K562 (cell line): Measurements from ENCODE around the gene GPR152. TPM values are rescaled to one million over a fixed set of nuclear protein-coding genes. Genes with fewer than 3 reads are reported as not detected.

Source experiments
- ARID4B ChIP-seq: sonication (generic); formaldehyde crosslinking; IDR thresholded peaks from 2 replicates; pipeline ENCODE4 v1.8.0; 2022; ENCODE audit warnings: mild to moderate bottlenecking, missing genetic modification reagents
- FOXA3 ChIP-seq, 2 experiments: fragments of 450-650 bp in 1 of 2; sonication (generic) in 1 of 2; formaldehyde crosslinking; IDR thresholded peaks in 1 of 2; conservative IDR thresholded peaks in 1 of 2; 2 replicates each; pipeline versions ENCODE4 v1.4.0 to v1.8.0; 2020 to 2022; ENCODE audit warnings: mild to moderate bottlenecking in 2 of 2, missing genetic modification reagents in 1 of 2
- GTF2F1 ChIP-seq: IDR thresholded peaks from 2 replicates; pipeline ENCODE4 v1.6.1; 2011; ENCODE audit warnings: low read depth, low read length, improper control_type of control experiment
- HDAC3 ChIP-seq: fragments of 450-650 bp; IDR thresholded peaks from 2 replicates; pipeline ENCODE4 v1.6.1; 2018; ENCODE audit warnings: borderline replicate concordance, mild to moderate bottlenecking, moderate library complexity; ENCODE audit not compliant: partially characterized antibody
- HNRNPL ChIP-seq: fragments of 200-400 bp; formaldehyde crosslinking; IDR thresholded peaks from 2 replicates; pipeline ENCODE4 v1.6.1; 2017; ENCODE audit warnings: low read depth, mild to moderate bottlenecking, low read length
- KDM2B ChIP-seq: fragments of 250-450 bp; sonication (Bioruptor Pico); IDR thresholded peaks from 2 replicates; pipeline ENCODE4 v1.8.0; 2021; ENCODE audit warnings: mild to moderate bottlenecking, moderate library complexity
- POLR2H ChIP-seq: IDR thresholded peaks from 2 replicates; pipeline ENCODE4 v1.6.1; 2016; ENCODE audit warnings: missing genetic modification characterization, low read depth, mild to moderate bottlenecking, control low read depth, missing compliant biosample characterization, moderate library complexity
- RCOR1 ChIP-seq, 2 experiments: IDR thresholded peaks; 2 replicates each; pipeline ENCODE4 v1.6.1; 2012; ENCODE audit warnings: low read depth in 2 of 2, low read length in 2 of 2, borderline replicate concordance in 1 of 2, improper control_type of control experiment in 1 of 2
- SIN3A ChIP-seq, 2 experiments: fragments of 150-350 bp in 1 of 2; IDR thresholded peaks; 2 replicates each; pipeline ENCODE4 v1.6.1; 2011 to 2016; ENCODE audit warnings: borderline replicate concordance in 2 of 2, low read depth in 2 of 2, low read length in 2 of 2, mild to moderate bottlenecking in 2 of 2, moderate library complexity in 2 of 2; ENCODE audit not compliant: control insufficient read depth in 1 of 2
- ZNF311 ChIP-seq: fragments of 250-450 bp; sonication (Bioruptor Pico); IDR thresholded peaks from 2 replicates; pipeline ENCODE4 v1.4.0; 2020; ENCODE audit warnings: mild to moderate bottlenecking, moderate library complexity
- ZNF507 ChIP-seq: conservative IDR thresholded peaks from 2 replicates; pipeline ENCODE4 v1.6.1; 2017; ENCODE audit warnings: missing genetic modification characterization, missing compliant biosample characterization
- ZNF740 ChIP-seq, 3 experiments: fragments of 200-800 bp in 1 of 3; sonication (Bioruptor generic) in 1 of 3; sonication (generic) in 1 of 3; formaldehyde crosslinking in 1 of 3; IDR thresholded peaks; 2 replicates each; pipeline versions ENCODE4 v1.6.1 to v1.8.0; 2016 to 2022; ENCODE audit warnings: mild to moderate bottlenecking in 2 of 3, missing compliant biosample characterization in 2 of 3, missing genetic modification characterization in 2 of 3, missing genetic modification reagents in 1 of 3
- polyA plus RNA-seq, 8 experiments: library from polyadenylated mRNA; depleted of rRNA in 4 of 8; stranded (reverse) in 5 of 8; unstranded in 3 of 8; fragments of >200 nt; fragmentation: Nextera tagmentation in 2 of 8; fragmentation: Illumina TruSeq in 1 of 8; extraction: Ambion mirVana in 2 of 8; extraction: Trizol in 1 of 8; gene quantifications; 2 replicates each; pipeline versions ENCODE4 v1.2.1 to v1.2.3, GENCODE V29; 2011 to 2014; ENCODE audit warnings: inconsistent platforms in 1 of 8, missing spikeins in 1 of 8
- total RNA-seq, 7 experiments: library from RNA; depleted of rRNA in 6 of 7; stranded (reverse); fragments of >200 nt in 6 of 7; fragmentation: Illumina TruSeq in 2 of 7; extraction: Trizol in 2 of 7; gene quantifications; 2 replicates each; pipeline versions ENCODE4 v1.2.1 to v1.2.3, GENCODE V29; 2011 to 2021; ENCODE audit warnings: low replicate concordance in 1 of 7
- TF ChIP-seq, protein P1 (sequence below), 2 experiments: IDR thresholded peaks; 2 replicates each; pipeline ENCODE4 v1.6.1; 2011; ENCODE audit warnings: borderline replicate concordance in 1 of 2, control low read depth in 1 of 2, low read depth in 1 of 2, low read length in 1 of 2, mild to moderate bottlenecking in 1 of 2, mixed read lengths in 1 of 2, moderate library complexity in 1 of 2; ENCODE audit not compliant: insufficient read depth in 1 of 2, insufficient read length in 1 of 2, poor library complexity in 1 of 2, severe bottlenecking in 1 of 2; ENCODE audit errors: extremely low read depth in 1 of 2

The GPR152 gene
- total and polyA plus RNA-seq, 9 of the 15 experiments (the other 6 are each of a cell fraction or from before 2014, with no cell fraction given), result not detected

- 0 out of 2 replicates have a peak, but pooled peaks have one; percentile 71 for TF ChIP-seq ZNF740 (CRISPR knock-in tag; IDR thresholded peaks at IDR 0.05)
- TF ChIP-seq ZNF740 (tag; IDR thresholded peaks at IDR 0.05), result no peak
- peak; percentile 90 for TF ChIP-seq ARID4B (CRISPR knock-in tag)
- TF ChIP-seq HDAC3, result no peak
- TF ChIP-seq GTF2F1, result no peak
- TF ChIP-seq FOXA3 (CRISPR knock-in tag; conservative IDR thresholded peaks at IDR 0.05 in 1 of 2, IDR thresholded peaks at IDR 0.05 in 1 of 2), result no peak
- TF ChIP-seq HNRNPL, result peak; percentile 48; the same call in 1 of the 2 replicates
- peak in 1 of 2 experiments; percentile 37; a peak in 2 of 4 replicates for TF ChIP-seq SIN3A (IDR thresholded peaks at IDR 0.05; ENCODE audit: borderline replicate concordance in 2 of 2, control insufficient read depth in 1 of 2, low read depth in 2 of 2, low read length in 2 of 2)
- peak; percentile 86; the same call in 1 of the 2 replicates for TF ChIP-seq KDM2B (CRISPR knock-in tag)
- TF ChIP-seq ZNF507 (tag), result no peak
- TF ChIP-seq ZNF311 (CRISPR knock-in tag), result no peak
- TF ChIP-seq POLR2H, result peak; percentile 40; the same call in 1 of the 2 replicates
- no peak; a peak in 1 of 4 replicates for TF ChIP-seq RCOR1 (IDR thresholded peaks at IDR 0.05; ENCODE audit: borderline replicate concordance in 1 of 2, low read depth in 2 of 2, low read length in 2 of 2)
- TF ChIP-seq, protein P1, sequence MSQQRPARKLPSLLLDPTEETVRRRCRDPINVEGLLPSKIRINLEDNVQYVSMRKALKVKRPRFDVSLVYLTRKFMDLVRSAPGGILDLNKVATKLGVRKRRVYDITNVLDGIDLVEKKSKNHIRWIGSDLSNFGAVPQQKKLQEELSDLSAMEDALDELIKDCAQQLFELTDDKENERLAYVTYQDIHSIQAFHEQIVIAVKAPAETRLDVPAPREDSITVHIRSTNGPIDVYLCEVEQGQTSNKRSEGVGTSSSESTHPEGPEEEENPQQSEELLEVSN (IDR thresholded peaks at IDR 0.05; ENCODE audit: borderline replicate concordance in 1 of 2, extremely low read depth in 1 of 2, insufficient read depth in 1 of 2, insufficient read length in 1 of 2, low read depth in 1 of 2, low read length in 1 of 2, poor library complexity in 1 of 2, severe bottlenecking in 1 of 2), result peak; percentile 11 to 73
These were observed 16.4 kb upstream of the GPR152 start, which contains the start of gene TMEM134 (continued) for GRCh38 chr11:67468759-67469507.
